AG04450 (cell line): Measurements from ENCODE around the gene SH3RF3. TPM values are rescaled to one million over a fixed set of nuclear protein-coding genes. Genes with fewer than 3 reads are reported as not detected.

Experiments
- CTCF ChIA-PET: fragments of 300-600, 350-600 bp; formaldehyde crosslinking; extraction: SDS; loops from one replicate; lab custom pipeline; 2022; ENCODE audit warnings: antibody characterized with exemption, inconsistent platforms; lab: Charles Lee
- POLR2A ChIA-PET: fragments of 350-600 bp; formaldehyde crosslinking; extraction: SDS; loops from one replicate; lab custom pipeline; 2021; ENCODE audit warnings: antibody characterized with exemption, inconsistent platforms; lab: Yijun Ruan, JAX
- DNase-seq: peaks from one replicate; pipeline ENCODE4 v3.0.0-alpha.2; 2011; ENCODE audit warnings: low read depth, low spot score
- H3K27ac ChIP-seq: one replicate; pipeline ENCODE4 v1.5.1; 2012; ENCODE audit warnings: low read depth, low read length, control low read depth
- H3K27me3 ChIP-seq: one replicate; pipeline ENCODE4 v1.6.0; 2012; ENCODE audit warnings: low read length; ENCODE audit not compliant: control insufficient read depth, insufficient read depth
- H3K4me3 ChIP-seq: 2 replicates; pipeline ENCODE4 v1.5.1; 2011; ENCODE audit warnings: mild to moderate bottlenecking, low read depth, low read length, control low read depth
- H3K9me3 ChIP-seq: 2 replicates; pipeline ENCODE4 v1.5.1; 2012; ENCODE audit warnings: low read length; ENCODE audit not compliant: control insufficient read depth, insufficient read depth
- polyA plus RNA-seq: library from polyadenylated mRNA; depleted of rRNA; stranded (reverse); fragments of >200 nt; gene quantifications from 2 replicates; pipeline ENCODE4 v1.2.3, GENCODE V29; 2011
- TF ChIP-seq, protein P1 (sequence below): IDR thresholded peaks from 2 replicates; pipeline ENCODE4 v1.5.1; 2011; ENCODE audit warnings: low read depth, low read length, control low read depth, inconsistent platforms

SH3RF3 gene
- polyA plus RNA-seq, 1 experiment: 5.7 TPM

DNA sequence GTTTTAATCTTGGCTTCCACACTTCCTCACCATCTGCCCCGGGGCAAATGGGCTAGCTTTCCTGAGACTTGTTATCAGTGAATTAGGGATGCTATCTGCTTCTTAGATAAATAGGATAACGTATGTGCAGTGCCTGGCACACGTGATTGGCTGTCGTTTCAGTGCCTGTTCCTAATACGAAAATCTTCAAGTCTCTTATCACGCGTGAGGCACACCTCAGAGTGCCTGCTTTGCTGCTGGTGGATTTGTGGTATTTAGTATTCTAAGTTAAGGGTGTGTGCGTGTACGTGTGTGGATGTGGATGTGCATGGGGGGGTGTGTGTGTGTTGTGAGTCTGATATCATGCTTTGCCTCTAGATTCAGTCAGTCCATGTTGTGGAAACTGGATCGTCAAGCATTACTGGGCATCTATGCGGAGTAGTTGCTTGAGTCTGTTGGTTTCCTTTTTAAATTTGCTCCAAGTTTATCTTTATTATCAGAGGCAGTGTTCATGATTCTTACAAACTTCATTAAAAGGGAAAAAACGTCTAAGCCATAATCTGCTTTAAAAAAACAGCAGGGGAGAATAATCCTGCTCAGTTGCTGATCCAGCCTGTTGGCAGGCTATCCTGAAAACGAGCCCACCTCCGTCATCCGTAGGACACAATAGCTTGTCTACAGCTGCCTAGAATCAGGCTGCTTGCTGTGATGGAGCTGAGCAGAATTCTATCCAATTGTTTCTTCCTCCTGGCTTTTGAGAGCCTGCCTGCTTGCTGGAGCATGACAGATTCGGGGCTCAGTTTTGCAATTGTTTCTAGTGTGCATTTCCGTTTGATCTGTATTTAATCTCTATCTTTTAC lies 6.6 kb downstream of the SH3RF3 start:
- no peak overlapping the region for H3K27ac ChIP-seq
- H3K4me3 ChIP-seq: no peak overlapping the region
- ChIA-PET POLR2A (no interaction called here), CTCF (interaction anchor here (4.7 kb wide), 1 partner anchor 374 kb away, joined by 18 read pairs; no protein-coding TSS in a partner anchor)
- H3K9me3 ChIP-seq: no peaks in the 10 kb centered on the region
- H3K27me3 ChIP-seq: no peaks in the 10 kb centered on the region
- TF ChIP-seq, protein P1, sequence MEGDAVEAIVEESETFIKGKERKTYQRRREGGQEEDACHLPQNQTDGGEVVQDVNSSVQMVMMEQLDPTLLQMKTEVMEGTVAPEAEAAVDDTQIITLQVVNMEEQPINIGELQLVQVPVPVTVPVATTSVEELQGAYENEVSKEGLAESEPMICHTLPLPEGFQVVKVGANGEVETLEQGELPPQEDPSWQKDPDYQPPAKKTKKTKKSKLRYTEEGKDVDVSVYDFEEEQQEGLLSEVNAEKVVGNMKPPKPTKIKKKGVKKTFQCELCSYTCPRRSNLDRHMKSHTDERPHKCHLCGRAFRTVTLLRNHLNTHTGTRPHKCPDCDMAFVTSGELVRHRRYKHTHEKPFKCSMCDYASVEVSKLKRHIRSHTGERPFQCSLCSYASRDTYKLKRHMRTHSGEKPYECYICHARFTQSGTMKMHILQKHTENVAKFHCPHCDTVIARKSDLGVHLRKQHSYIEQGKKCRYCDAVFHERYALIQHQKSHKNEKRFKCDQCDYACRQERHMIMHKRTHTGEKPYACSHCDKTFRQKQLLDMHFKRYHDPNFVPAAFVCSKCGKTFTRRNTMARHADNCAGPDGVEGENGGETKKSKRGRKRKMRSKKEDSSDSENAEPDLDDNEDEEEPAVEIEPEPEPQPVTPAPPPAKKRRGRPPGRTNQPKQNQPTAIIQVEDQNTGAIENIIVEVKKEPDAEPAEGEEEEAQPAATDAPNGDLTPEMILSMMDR: no peak
- DNase-seq: no peak

DNA sequence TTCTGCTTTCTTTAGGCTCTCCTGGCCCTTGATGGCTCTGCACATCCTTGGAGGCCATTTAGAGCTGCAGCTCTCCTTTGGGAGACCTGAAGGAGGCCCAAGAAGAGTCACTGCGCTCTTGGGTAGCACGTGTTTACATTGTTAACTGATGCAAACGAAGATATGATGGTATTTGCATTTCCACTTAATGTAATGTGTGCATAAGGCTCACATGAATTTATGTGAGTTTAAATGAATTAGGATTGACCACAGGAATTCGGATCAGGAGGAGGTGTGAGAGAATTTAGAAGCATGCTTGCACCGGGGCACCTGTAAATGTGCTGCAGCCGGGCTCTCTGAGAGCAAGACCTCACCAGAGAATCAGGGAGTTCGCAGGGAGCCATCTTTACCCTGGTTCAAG lies 7.5 kb downstream of the SH3RF3 start:
- CTCF ChIA-PET: no interaction called here
- no peak for DNase-seq
- POLR2A ChIA-PET: no interaction called here
- Histone ChIP-seq H3K27me3 (no peaks in the 10 kb centered on the region), H3K9me3 (no peaks in the 10 kb centered on the region), H3K4me3 (no peak overlapping the region), H3K27ac (no peak overlapping the region)
- TF ChIP-seq, protein P1: no peak

DNA sequence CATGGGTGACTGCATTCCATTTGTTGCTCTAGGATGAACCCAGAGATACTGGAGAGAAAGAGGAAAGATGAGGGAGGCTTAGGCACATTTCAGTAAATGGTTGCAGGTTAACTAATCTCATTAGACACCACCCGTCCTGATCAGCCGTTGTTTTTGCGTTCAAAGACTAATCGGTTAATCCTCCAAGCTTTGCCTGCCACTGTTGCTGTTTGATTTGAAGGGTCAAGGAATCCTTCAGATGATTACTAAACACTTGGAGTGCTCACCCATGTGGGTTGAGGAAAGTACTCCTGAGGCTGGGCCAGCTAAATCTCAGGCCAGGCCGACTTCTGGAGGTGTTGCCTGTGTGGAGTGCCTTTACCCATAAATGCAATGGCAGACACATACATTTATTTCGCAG lies 8.6 kb downstream of the SH3RF3 start:
- no peak overlapping the region for H3K27ac ChIP-seq
- TF ChIP-seq, protein P1: no peak
- ChIA-PET POLR2A (no interaction called here), CTCF (no interaction called here)
- no peak for DNase-seq
- H3K4me3 ChIP-seq: no peak overlapping the region
- H3K9me3 ChIP-seq: no peaks in the 10 kb centered on the region
- no peaks in the 10 kb centered on the region for H3K27me3 ChIP-seq

DNA sequence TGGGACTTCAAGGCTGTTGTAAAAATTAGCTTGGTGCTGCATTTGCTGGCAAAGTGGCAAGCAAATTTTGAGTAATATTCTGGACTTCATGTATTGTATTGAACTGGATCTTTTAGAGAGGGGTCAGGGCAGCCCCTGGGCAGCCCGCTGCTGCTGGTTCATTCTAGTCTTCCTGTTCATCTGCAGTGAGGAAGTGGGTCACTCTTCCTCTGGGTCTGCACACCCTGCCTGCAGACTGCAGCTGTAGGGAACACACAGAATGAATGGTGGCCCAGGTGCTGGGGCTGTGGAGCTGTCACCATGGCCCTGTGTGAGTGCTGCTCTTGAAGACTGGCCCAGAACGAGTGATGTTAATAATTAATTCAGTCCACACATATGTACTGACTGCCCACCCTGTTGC lies 9.4 kb downstream of the SH3RF3 start:
- DNase-seq: no peak
- ChIA-PET POLR2A (no interaction called here), CTCF (no interaction called here)
- TF ChIP-seq, protein P1: no peak
- no peak overlapping the region for H3K27ac ChIP-seq
- no peak overlapping the region for H3K4me3 ChIP-seq
- no peaks in the 10 kb centered on the region for H3K9me3 ChIP-seq
- no peaks in the 10 kb centered on the region for H3K27me3 ChIP-seq

DNA sequence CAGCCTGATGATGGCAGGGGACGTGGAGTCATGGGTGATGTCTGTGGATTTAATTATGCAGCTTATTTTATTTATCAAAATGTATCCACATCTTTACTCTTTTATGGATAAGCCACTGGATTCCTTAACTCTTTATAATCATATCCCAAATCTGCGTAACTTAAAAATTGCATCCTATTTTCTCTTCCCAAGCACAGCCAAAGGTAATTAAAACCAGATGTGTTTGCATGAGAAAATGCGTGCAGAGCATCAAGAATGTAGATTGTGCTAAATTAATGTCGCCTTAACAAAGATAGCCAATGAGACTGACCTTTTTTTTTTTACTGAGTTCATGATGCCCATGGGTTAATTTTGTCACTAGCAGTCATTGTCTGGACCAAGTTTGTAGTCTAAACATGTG lies 10.0 kb downstream of the SH3RF3 start:
- H3K27me3 ChIP-seq: no peaks in the 10 kb centered on the region
- no peak overlapping the region for H3K4me3 ChIP-seq
- no peaks in the 10 kb centered on the region for H3K9me3 ChIP-seq
- DNase-seq: no peak
- ChIA-PET POLR2A (no interaction called here), CTCF (no interaction called here)
- TF ChIP-seq, protein P1: no peak
- no peak overlapping the region for H3K27ac ChIP-seq
